ENCODE measurements around the gene KCTD5. TPM values are rescaled to one million over a fixed set of nuclear protein-coding genes. Genes with fewer than 3 reads are reported as not detected.
A peak's percentile ranks its signal among the peaks of the same experiment; 100 is the strongest.

The KCTD5 gene
- total RNA-seq, 3 donors from 2014 or later, result 8.6 to 19.6 (median 18.4) TPM

GRCh38 chr16:2753733-2754020 lies 71.4 kb downstream of the KCTD5 start:
- peak overlapping the region; percentile 99 to 100 for H3K27ac ChIP-seq
- TF ChIP-seq, protein P1, sequence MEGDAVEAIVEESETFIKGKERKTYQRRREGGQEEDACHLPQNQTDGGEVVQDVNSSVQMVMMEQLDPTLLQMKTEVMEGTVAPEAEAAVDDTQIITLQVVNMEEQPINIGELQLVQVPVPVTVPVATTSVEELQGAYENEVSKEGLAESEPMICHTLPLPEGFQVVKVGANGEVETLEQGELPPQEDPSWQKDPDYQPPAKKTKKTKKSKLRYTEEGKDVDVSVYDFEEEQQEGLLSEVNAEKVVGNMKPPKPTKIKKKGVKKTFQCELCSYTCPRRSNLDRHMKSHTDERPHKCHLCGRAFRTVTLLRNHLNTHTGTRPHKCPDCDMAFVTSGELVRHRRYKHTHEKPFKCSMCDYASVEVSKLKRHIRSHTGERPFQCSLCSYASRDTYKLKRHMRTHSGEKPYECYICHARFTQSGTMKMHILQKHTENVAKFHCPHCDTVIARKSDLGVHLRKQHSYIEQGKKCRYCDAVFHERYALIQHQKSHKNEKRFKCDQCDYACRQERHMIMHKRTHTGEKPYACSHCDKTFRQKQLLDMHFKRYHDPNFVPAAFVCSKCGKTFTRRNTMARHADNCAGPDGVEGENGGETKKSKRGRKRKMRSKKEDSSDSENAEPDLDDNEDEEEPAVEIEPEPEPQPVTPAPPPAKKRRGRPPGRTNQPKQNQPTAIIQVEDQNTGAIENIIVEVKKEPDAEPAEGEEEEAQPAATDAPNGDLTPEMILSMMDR (IDR thresholded peaks at IDR 0.05), result no peak
- TF ChIP-seq POLR2A (IDR thresholded peaks at IDR 0.05) (no peak), POLR2AphosphoS5 (IDR thresholded peaks at IDR 0.05) (no peak)
- peak overlapping the region; percentile 82 to 94 (median 83) for H3K4me3 ChIP-seq
- no peaks in the 10 kb centered on the region for H3K9me3 ChIP-seq
- H3K4me1 ChIP-seq, result peaks cover 6 to 22% of the 10 kb centered on the region in 2 donors
- no peak for DNase-seq (ENCODE audit: low spot score in 2 of 2)
- intact Hi-C loops (cut with DNase I; ENCODE audit: low total_unique reads), result loop anchor here (10.0 kb wide), 1 partner anchor 101 kb away; the partner anchor contains the start of gene PRSS22
- H3K36me3 ChIP-seq, result peaks cover 6% of the 10 kb centered on the region
- H3K27me3 ChIP-seq, result no peaks in the 10 kb centered on the region

- H3K4me3 ChIP-seq, result peak overlapping the region; percentile 82 to 94 (median 83)
- no peaks in the 10 kb centered on the region for H3K9me3 ChIP-seq
- peaks cover 6 to 22% of the 10 kb centered on the region in 2 donors for H3K4me1 ChIP-seq
- H3K36me3 ChIP-seq, result peaks cover 13% of the 10 kb centered on the region
- H3K27ac ChIP-seq, result peak overlapping the region in 1 of 2 donors; percentile 26
- H3K27me3 ChIP-seq, result no peaks in the 10 kb centered on the region
- TF ChIP-seq POLR2AphosphoS5 (IDR thresholded peaks at IDR 0.05) (no peak), POLR2A (IDR thresholded peaks at IDR 0.05) (no peak)
- TF ChIP-seq, protein P1 (IDR thresholded peaks at IDR 0.05), result no peak
- no peak for DNase-seq (ENCODE audit: low spot score in 2 of 2)
- intact Hi-C loops (cut with DNase I; ENCODE audit: low total_unique reads), result loop anchor here (10.0 kb wide), 1 partner anchor 100 kb away; the partner anchor contains the start of gene PRSS22
These were observed 72.8 kb downstream of the KCTD5 start for GRCh38 chr16:2755158-2755557.

DNA sequence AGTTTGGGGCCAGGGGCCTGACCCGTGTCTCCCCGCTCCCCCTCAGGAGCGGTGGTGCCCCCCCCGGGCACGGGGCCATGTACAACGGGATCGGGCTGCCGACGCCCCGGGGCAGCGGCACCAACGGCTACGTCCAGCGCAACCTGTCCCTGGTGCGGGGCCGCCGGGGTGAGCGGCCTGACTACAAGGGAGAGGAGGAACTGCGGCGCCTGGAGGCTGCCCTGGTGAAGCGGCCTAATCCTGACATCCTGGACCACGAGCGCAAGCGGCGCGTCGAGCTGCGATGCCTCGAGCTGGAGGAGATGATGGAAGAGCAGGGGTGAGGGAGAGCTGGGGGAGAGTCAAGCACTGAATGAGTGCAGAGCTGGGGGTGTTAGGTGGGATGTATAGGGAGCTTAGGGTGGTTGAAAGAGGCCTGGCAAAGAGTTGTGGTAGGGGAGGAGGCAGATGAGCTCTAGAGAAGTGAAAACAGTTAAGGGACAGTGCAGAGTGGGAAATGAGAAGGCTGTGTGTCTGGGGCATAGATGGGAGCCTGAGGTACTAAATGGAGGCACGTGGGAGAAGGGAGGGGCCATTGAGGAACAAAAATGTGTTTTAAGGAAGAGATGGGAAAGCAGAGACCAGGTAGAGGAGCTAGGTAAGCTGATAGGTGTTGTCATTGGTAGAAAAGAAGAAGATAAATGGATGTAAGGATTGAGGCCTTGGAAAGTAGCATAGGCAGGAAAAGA lies 74.1 kb downstream of the KCTD5 start:
- DNase-seq (ENCODE audit: low spot score in 2 of 2), result no peak
- H3K4me1 ChIP-seq, result peaks cover 6 to 20% of the 10 kb centered on the region in 2 donors
- H3K4me3 ChIP-seq, result peak overlapping the region in 1 of 3 donors; percentile 82
- H3K9me3 ChIP-seq, result no peaks in the 10 kb centered on the region
- TF ChIP-seq POLR2A (IDR thresholded peaks at IDR 0.05), result no peak
- TF ChIP-seq, protein P1 (IDR thresholded peaks at IDR 0.05), result no peak
- no peak for TF ChIP-seq POLR2AphosphoS5 (IDR thresholded peaks at IDR 0.05)
- no peaks in the 10 kb centered on the region for H3K27me3 ChIP-seq
- H3K36me3 ChIP-seq, result peaks cover 13% of the 10 kb centered on the region
- H3K27ac ChIP-seq, result no peak overlapping the region
- intact Hi-C loops (cut with DNase I; ENCODE audit: low total_unique reads), result loop anchor here (10.0 kb wide), 1 partner anchor 98 kb away; the partner anchor contains the start of gene PRSS22

DNA sequence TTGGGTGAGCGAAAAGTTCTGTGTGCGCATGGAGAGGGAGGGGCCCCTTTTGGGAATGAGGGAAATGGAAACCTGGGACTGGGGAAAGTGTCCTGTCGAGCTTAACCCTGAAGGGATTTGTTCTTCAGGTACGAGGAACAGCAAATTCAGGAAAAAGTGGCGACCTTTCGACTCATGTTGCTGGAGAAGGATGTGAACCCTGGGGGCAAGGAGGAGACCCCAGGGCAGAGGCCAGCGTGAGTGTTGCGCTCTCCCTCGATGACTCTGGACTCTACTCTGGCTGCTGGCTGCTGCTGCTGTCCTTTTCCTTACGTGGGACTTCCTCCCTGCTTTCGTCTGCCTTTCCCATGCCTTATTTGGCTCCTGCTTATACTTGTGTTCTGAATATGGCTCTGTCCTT lies 75.0 kb downstream of the KCTD5 start:
- Histone ChIP-seq H3K36me3 (peaks cover 22% of the 10 kb centered on the region), H3K4me1 (peaks cover 6 to 15% of the 10 kb centered on the region in 2 donors), H3K27ac (no peak overlapping the region)

More for the DNA sequence above, 75.0 kb downstream of the KCTD5 start:
- Histone ChIP-seq H3K27me3 (no peaks in the 10 kb centered on the region), H3K4me3 (no peak overlapping the region), H3K9me3 (no peaks in the 10 kb centered on the region)
- DNase-seq (ENCODE audit: low spot score in 2 of 2), result no peak
- intact Hi-C loops (cut with DNase I; ENCODE audit: low total_unique reads), result loop anchor here (10.0 kb wide), 1 partner anchor 97 kb away; the partner anchor contains the start of gene PRSS22
- TF ChIP-seq, protein P1 (IDR thresholded peaks at IDR 0.05), result no peak
- TF ChIP-seq POLR2A (IDR thresholded peaks at IDR 0.05), result no peak

Other genes with a start within 250 kb of the KCTD5 start
- gene TEDC2, start 222.4 kb upstream of the KCTD5 start, total RNA-seq, result 1 to 10 TPM in 1 of 3 donors, under 1 TPM in 1, not detected in 1; 0.98 to 1.0 TPM
- not detected for gene NTN3, start 211.2 kb upstream of the KCTD5 start, total RNA-seq
- gene TBC1D24, start 207.4 kb upstream of the KCTD5 start, total RNA-seq, result 10 to 100 TPM in 2 of 3 donors, 1 to 10 TPM in 1; 8.8 to 22.0 (median 16.7) TPM
- 10 to 100 TPM; 27.5 to 70.2 (median 45.4) TPM for gene ATP6V0C, start 168.6 kb upstream of the KCTD5 start, total RNA-seq
- gene AMDHD2, start 162.2 kb upstream of the KCTD5 start, total RNA-seq, result 10 to 100 TPM; 27.9 to 57.0 (median 28.2) TPM
- 1 to 10 TPM in 2 of 3 donors, not detected in 1; 2.3 to 2.6 TPM for gene CEMP1, start 151.1 kb upstream of the KCTD5 start, total RNA-seq
- gene PDPK1, start 144.5 kb upstream of the KCTD5 start, total RNA-seq, result 10 to 100 TPM; 28.8 to 32.8 (median 29.4) TPM
- gene PRSS27, start 37.7 kb downstream of the KCTD5 start, total RNA-seq, result under 1 TPM in 1 of 3 donors, not detected in 2; 0.29 TPM
- gene SRRM2, start 70.1 kb downstream of the KCTD5 start, total RNA-seq, result 100 to 1,000 TPM; 229 to 416 (median 388) TPM
- gene ELOB, start 94.8 kb downstream of the KCTD5 start, total RNA-seq, result 100 to 1,000 TPM; 147 to 292 (median 230) TPM
- gene PRSS33, start 105.0 kb downstream of the KCTD5 start, total RNA-seq, result not detected
- not detected for gene PRSS41, start 115.9 kb downstream of the KCTD5 start, total RNA-seq
- 1 to 10 TPM in 2 of 3 donors, not detected in 1; 2.9 to 4.9 TPM for gene PRSS21, start 134.7 kb downstream of the KCTD5 start, total RNA-seq
- gene ZG16B, start 147.8 kb downstream of the KCTD5 start, total RNA-seq, result 10 to 100 TPM in 2 of 3 donors, not detected in 1; 24.6 to 46.5 TPM
- gene PRSS22, start 175.6 kb downstream of the KCTD5 start, total RNA-seq, result 10 to 100 TPM in 2 of 3 donors, not detected in 1; 13.6 to 18.7 TPM
- 10 to 100 TPM; 36.0 to 49.2 (median 47.9) TPM for gene FLYWCH2, start 200.7 kb downstream of the KCTD5 start, total RNA-seq
- 10 to 100 TPM; 28.0 to 30.9 (median 28.2) TPM for gene FLYWCH1, start 229.4 kb downstream of the KCTD5 start, total RNA-seq